ENCODE results near the gene WAPL.

Gene WAPL

GRCh38 chr10:86524225-86524962 lies 2.8 kb upstream of the WAPL start:
- DNase-seq (ENCODE audit: low read depth) = no peak

- no peak for DNase-seq (ENCODE audit: low read depth)
These were observed 1.8 kb upstream of the WAPL start for GRCh38 chr10:86523348-86523747.

GRCh38 chr10:86522510-86522855 lies 891 bp upstream of the WAPL start:
- DNase-seq (ENCODE audit: low read depth) = no peak

GRCh38 chr10:86520871-86521677 lies 518 bp downstream of the WAPL start:
- no peak for DNase-seq (ENCODE audit: low read depth)

- no peak for DNase-seq (ENCODE audit: low read depth)
These were observed 2.8 kb downstream of the WAPL start for GRCh38 chr10:86518781-86519180.

- no peak for DNase-seq (ENCODE audit: low read depth)
These were observed 9.5 kb downstream of the WAPL start for GRCh38 chr10:86512137-86512536.

GRCh38 chr10:86511027-86511865 lies 10.3 kb downstream of the WAPL start:
- DNase-seq (ENCODE audit: low read depth) = no peak

- DNase-seq (ENCODE audit: low read depth) = no peak
These were observed 12.4 kb downstream of the WAPL start for GRCh38 chr10:86509145-86509544.

GRCh38 chr10:86508217-86508616 lies 13.4 kb downstream of the WAPL start:
- DNase-seq (ENCODE audit: low read depth) = no peak

- DNase-seq (ENCODE audit: low read depth) = no peak
These were observed 15.1 kb downstream of the WAPL start for GRCh38 chr10:86506499-86506898.

GRCh38 chr10:86506062-86506461 lies 15.5 kb downstream of the WAPL start:
- no peak for DNase-seq (ENCODE audit: low read depth)

- no peak for DNase-seq (ENCODE audit: low read depth)
These were observed 17.1 kb downstream of the WAPL start for GRCh38 chr10:86504510-86504909.

- DNase-seq (ENCODE audit: low read depth) = no peak
These were observed 20.7 kb downstream of the WAPL start for GRCh38 chr10:86500846-86501245.

GRCh38 chr10:86498598-86498997 lies 23.0 kb downstream of the WAPL start:
- no peak for DNase-seq (ENCODE audit: low read depth)

- no peak for DNase-seq (ENCODE audit: low read depth)
These were observed 24.0 kb downstream of the WAPL start for GRCh38 chr10:86497621-86498020.

- DNase-seq (ENCODE audit: low read depth) = no peak
These were observed 31.5 kb downstream of the WAPL start for GRCh38 chr10:86489960-86490612.

GRCh38 chr10:86489071-86489810 lies 32.4 kb downstream of the WAPL start:
- DNase-seq (ENCODE audit: low read depth) = no peak

- no peak for DNase-seq (ENCODE audit: low read depth)
These were observed 34.7 kb downstream of the WAPL start for GRCh38 chr10:86486856-86487255.

- no peak for DNase-seq (ENCODE audit: low read depth)
These were observed 37.9 kb downstream of the WAPL start for GRCh38 chr10:86483664-86484063.

- no peak for DNase-seq (ENCODE audit: low read depth)
These were observed 39.8 kb downstream of the WAPL start for GRCh38 chr10:86481761-86482160.

- DNase-seq (ENCODE audit: low read depth) = no peak
These were observed 41.0 kb downstream of the WAPL start for GRCh38 chr10:86480571-86480970.

All from GM04504 (cell line).